HTERT RPE-1 (cell line): ENCODE data around the gene KCNIP1.

Source experiments
- in situ Hi-C: fragments of 300-500 bp; cut with MboI; formaldehyde crosslinking; loops from 4 replicates; pipeline ENCODE4 v1.14.3; 2020; ENCODE audit warnings: low sequenced_read_pairs

Gene KCNIP1

DNA sequence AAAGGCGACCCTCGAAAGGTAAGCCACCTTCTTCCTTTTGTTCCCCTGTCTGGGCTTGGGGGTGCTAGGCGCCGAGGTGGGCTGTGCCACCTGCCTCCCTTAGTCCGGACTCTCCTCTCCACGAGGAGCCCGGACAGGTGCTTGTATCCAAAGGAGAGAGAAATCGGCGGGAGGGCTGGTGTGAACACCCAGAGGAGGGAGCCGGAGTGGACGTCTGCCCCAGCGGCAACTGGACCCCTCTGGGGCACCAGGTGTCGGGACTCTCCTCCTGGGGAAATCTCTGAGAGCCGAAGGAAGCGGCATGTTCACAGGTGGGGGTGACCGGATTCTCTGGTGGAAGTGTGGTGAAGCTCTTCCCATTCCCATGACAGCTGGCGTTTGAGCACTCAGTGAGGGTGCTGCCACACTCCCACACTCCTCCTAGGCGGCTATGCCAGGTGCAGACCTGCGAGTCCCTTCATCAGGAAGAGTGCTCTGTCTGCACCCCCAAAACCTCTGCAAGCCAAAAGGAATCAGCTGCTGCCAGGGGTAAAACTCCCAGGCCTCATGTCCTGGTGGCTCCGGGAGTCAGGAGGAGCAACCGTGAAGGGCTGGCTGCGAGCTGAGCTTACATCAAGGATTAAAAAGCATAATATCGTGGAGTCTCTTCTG, 921 bp downstream of the KCNIP1 start:
- in situ Hi-C loops: no loop called here

GRCh38 chr5:170508036-170508435, 4.2 kb downstream of the KCNIP1 start:
- in situ Hi-C loops: no loop called here

DNA sequence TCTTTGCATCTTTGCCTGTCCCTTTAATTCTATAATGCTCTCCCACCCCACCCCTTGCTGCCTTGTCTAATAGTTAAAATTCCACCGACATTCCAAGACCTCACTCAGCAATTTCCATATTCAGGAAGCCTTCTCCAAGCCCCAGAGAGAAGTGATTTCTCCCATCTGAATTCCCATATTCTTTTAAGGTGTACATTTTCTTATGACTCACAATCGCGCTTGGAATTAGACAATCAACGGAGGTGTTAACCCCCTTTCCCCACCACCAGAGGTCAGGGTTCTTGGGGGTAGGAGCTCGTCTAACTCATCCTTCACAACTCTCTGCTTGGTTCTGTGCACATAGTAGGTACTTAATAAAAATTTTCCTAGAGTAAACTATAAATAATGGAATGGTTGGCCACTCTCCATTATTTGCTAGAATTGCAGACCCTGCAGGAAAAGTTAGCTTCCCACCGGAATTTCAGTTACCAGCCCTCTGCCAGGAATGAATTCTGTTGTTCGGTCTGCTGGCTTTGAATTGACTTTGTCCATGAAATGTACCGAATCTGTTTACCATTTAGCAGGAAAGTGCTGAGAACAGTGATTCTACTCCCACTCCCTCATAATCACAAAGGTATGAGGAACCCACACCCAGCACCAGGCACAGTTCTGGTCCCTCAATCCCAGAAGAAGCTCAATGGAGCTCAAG, 5.0 kb downstream of the KCNIP1 start:
- in situ Hi-C loops: no loop called here

- in situ Hi-C loops: no loop called here
These were observed 5.5 kb downstream of the KCNIP1 start for GRCh38 chr5:170509348-170509660.

DNA sequence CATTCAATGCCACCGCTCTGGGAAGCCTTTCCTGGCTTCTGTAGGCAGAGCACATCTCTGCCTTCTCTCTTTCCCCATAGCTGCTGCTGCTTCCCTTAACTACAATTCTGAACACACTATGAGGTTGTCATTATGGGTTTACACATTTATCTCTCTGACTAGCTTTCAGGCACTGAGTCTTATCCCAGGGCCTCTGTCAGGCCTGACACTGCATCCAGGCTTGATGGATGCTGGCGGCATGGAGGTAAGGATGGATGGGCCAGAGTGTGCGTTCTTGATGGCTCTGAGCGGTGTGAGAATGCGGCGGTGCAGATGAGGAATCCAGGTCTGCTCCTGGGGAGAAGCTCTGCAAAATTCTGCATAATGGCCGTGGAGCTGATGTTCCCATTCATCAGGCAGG, 6.3 kb downstream of the KCNIP1 start:
- in situ Hi-C loops: no loop called here

DNA sequence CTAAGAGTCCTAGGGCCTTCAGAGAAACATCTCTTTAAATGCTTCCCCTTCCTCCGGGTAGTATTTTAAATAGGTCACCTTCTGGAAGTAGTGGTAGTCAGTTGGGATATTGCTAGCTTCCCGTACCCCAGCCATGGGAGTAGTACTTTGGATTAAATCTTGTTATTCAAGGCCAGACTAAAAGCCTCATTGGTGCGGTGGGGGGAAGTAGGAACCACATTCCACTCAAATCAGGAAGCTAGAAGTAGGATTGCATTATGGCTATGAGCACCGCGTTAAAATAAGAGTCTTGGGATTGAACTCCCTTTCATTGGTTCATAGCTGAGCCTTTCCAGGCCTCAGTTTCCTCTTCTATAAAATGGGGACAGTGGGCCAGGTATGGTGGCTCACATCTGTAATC, 6.7 kb downstream of the KCNIP1 start:
- in situ Hi-C loops: no loop called here

- in situ Hi-C loops: no loop called here
These were observed 7.9 kb downstream of the KCNIP1 start for GRCh38 chr5:170511551-170512258.

GRCh38 chr5:170513856-170514525, 10.2 kb downstream of the KCNIP1 start:
- in situ Hi-C loops: no loop called here

- in situ Hi-C loops: no loop called here
These were observed 13.6 kb downstream of the KCNIP1 start for GRCh38 chr5:170517411-170517810.

- in situ Hi-C loops: no loop called here
These were observed 14.5 kb downstream of the KCNIP1 start for GRCh38 chr5:170518277-170518676.

DNA sequence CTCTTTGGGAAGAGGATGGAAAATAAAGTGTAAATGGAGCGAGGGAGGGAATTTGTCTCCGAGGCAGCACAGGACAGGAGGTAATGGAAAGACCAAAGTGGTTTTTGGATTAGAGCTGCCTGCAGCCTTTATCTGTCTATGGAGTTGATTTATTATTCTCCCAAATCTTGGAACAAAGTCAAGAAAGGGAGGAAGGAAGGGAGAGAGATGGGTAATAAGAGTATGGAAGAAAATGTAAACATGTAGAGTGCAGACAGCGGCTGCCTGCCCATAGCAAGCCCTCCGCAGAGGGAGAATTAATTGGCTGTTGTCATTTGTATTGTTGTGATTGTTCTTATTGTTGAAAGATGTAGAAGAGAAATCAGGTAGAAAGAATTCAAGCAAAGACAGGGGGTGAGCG, 15.7 kb downstream of the KCNIP1 start:
- in situ Hi-C loops: no loop called here

DNA sequence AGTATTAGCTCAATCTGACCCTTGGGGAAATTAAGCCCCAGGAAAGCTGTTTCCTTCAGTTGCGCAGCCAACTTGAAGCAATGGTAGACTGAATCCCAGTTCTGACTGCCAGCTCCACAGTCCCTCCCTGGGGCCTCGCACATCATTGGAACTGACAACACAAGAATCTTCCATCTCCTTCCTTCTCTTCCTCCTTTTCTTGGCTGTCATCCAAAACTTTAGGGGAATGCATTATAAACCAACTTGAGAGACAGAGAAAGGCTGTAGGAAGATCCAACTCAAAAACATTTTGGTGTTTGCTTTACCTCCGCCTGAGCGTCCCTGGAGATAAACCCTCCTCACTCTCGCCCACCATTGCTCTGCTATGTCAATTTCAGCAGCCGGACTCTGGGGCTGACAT, 16.6 kb downstream of the KCNIP1 start:
- in situ Hi-C loops: no loop called here

DNA sequence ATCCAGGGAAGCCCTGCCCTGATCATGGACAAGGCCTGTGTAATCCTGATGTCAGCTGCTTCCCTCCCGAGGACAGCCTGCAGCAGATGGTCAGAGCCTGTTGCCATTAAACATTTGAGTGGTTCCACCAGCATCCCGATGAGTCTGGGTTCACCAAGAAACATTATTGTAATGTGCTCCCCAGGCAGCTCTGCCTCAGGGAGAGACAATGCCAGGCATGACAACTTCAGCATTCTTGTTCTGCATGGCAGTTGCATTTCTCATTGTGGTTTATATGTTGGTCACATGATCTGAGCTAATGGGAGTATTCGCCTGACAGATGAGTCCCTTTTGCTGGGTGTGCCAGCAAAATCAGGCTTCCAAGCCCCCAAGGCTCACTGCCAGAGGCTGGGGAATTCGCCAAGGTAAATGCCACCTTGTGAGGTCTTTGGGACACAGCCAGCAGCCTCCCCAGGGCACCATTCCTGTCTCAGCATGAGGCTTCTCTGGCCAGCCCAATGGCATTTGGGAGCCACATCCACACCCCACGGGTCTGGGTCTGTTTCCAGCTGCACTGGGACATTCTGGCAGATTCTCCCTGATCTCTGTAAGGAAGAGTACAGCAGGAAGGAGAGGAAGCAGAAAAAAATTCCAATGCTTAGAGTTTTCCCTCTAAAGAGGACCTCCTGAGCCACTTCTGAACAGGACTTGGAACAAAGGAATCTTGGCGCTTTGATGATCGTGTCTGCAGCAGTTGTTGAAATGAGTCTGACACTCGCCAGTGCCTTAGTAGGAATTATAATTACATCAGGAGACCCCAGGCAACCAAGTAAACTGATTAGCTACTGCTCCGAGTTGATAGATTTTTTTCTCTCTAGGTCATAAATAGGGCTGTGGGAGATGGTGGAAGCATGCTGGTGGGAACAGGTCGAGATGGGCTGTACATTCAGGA, 18.7 kb downstream of the KCNIP1 start:
- in situ Hi-C loops: no loop called here

DNA sequence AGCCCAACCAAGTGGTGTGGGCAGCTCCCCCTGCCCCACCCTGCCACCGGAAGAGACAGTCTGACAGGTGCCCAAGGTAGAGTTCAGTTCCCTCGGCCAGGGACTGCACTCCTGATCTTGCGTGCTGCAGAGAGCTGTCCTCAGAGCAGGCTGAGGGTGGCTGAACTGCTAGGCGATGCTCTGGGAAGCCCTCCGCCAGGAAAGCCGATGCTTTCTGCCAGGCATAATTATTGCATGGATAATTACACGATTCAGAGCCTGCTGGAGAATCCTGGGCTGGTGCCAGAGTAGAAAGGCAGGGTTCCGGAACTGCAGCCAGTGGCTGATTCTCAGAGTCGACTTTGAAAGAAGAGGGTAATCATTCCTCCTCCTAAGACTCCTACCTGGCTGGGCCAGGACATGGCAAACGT, 19.3 kb downstream of the KCNIP1 start:
- in situ Hi-C loops: no loop called here

DNA sequence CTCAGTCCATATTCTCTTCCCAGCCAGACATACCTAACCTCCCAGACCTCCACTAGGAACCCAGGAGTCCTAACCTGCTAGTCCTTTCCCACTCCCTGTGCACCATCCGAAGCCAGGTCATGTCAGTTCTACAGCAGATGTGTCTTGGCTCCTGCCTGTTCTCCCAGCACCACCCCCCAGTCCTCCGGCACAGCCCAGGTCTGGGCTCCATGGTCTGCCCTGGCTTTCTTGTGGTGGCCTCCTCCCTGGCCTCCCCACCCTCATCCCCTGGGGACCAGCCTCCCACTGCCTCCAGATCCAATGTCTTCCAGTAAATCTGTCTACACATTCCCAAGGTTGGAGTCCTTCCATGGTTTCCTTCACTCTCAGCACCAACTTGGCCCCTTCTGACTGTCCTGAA, 20.0 kb downstream of the KCNIP1 start:
- in situ Hi-C loops: no loop called here

- in situ Hi-C loops: no loop called here
These were observed 20.8 kb downstream of the KCNIP1 start for GRCh38 chr5:170524576-170524975.

DNA sequence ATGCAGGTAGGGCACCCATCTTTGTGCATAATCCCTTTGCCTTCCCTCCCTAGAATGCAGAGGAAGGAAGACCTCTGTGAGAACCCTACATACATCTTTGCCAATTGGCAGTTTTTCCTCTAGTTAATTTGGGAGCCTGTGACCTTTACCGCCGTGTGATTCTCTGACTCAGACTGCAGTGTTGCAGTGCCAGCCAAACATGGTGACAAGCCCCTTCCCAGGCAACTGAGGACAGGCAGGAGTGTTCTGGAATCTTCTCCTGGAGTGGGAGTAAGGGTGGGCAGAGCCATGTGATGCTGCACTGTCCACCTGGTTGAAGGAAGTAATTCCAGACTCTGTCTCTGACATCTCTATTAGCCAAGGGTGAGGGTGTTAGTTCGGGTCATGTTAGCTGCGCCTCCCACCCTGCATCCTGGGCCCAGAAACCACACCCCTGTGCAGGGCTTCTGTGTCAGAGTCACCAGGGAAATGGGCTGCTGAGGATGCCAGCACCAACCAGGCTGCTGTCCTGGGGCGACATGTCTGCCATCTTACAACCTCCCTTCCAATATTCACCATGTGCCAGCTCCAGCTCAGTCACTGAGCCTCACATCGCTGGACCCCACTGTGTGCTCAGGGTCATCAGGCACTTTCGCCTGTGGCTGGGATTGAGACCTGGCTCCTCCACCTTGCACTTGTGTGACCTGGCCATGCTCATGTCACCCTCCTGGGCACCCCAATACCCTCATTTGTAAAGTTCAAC, 21.8 kb downstream of the KCNIP1 start:
- in situ Hi-C loops: no loop called here

DNA sequence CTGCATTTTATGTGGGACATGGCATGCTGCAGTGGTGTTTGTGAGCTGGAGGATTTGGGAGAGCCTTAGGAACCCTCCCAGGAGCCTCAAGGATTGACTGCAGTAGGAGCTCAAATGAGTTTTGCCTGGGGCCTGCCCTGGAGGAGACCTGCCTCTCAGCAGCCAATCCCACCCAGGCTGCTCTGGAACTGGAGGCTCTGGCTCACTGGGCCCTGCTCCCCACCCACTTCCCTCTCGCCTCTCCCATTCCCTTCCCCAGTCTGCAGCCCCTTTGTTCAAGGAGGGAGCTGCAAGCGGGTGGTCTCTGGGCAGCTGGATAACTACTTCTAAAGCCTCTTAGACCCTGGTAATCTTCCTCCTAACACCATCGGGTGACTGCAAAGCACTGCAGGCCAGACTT, 24.2 kb downstream of the KCNIP1 start:
- in situ Hi-C loops: no loop called here

GRCh38 chr5:170528976-170529375, 25.2 kb downstream of the KCNIP1 start:
- in situ Hi-C loops: no loop called here

DNA sequence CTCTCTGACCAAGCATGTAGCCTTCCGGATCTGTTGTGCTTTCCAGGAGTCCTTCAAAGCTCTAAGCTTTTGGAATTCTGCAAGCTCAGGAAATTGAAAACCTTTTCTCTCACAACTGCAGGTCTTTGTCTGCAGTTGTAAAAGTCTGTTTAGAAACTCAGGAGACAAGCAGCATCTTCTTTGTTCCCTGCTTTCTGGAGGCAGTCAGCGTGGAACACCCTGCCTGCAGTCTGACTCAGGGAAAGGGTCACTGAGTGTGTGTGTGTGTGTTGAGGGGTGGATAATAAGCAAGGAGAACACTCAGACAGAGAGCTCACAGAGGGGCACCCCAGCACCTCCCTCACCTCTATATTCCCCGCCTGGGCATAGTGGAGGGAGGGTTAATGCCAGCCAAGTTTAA, 29.1 kb downstream of the KCNIP1 start:
- in situ Hi-C loops: no loop called here
